Spleen (tissue), 7 donors: ENCODE results near the gene MT1A.

Experiments
- POLR2A ChIP-seq, 3 donors: fragments of 450-650 bp; IDR thresholded peaks; one replicate each; pipeline ENCODE4 v1.5.1; 2017; ENCODE audit warnings: antibody characterized with exemption in 3 of 3, mild to moderate bottlenecking in 1 of 3
- TF ChIP-seq, protein P1 (sequence below), 11 experiments: fragments of 200-600 bp in 7 of 11; fragments of 450-650 bp in 4 of 11; sonication (generic) in 4 of 11; IDR thresholded peaks in 8 of 11; conservative IDR thresholded peaks in 3 of 11; 1 replicate in 7 of 11; 2 replicates in 4 of 11; pipeline versions ENCODE4 v1.4.0 to v1.8.0; 2016 to 2021; ENCODE audit warnings: antibody characterized with exemption in 11 of 11, inconsistent platforms in 4 of 11, mild to moderate bottlenecking in 1 of 11
- donor health status: DM: no; HTN: no; CAD: no; lungs with moderate emphysema.
- donor health status: DM: no; HTN: no; CAD: no.
- donor health status: DM: no; HTN: no; CAD: no.

DNA sequence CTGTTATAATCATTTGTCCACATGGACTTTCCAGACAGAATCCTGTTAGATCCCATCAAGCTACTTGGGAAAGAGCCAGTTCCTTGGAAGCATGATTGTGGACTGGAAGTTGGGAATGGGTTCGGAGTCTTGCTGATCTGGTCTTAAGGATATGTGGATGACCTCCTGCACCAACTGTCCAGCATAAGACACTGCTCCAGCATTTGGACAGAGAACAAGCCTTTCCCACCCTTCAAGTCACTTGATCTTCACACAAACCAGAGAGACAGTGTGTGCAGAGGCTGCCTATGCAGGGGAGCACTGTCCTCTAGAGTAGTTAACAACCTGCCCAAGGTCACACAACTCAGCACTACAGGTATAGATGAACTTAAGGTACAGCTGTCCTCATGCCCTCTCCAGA lies 7.4 kb downstream of the MT1A start:
- no peak for TF ChIP-seq POLR2A (IDR thresholded peaks at IDR 0.05)
- TF ChIP-seq, protein P1, sequence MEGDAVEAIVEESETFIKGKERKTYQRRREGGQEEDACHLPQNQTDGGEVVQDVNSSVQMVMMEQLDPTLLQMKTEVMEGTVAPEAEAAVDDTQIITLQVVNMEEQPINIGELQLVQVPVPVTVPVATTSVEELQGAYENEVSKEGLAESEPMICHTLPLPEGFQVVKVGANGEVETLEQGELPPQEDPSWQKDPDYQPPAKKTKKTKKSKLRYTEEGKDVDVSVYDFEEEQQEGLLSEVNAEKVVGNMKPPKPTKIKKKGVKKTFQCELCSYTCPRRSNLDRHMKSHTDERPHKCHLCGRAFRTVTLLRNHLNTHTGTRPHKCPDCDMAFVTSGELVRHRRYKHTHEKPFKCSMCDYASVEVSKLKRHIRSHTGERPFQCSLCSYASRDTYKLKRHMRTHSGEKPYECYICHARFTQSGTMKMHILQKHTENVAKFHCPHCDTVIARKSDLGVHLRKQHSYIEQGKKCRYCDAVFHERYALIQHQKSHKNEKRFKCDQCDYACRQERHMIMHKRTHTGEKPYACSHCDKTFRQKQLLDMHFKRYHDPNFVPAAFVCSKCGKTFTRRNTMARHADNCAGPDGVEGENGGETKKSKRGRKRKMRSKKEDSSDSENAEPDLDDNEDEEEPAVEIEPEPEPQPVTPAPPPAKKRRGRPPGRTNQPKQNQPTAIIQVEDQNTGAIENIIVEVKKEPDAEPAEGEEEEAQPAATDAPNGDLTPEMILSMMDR (IDR thresholded peaks at IDR 0.05 in 8 of 11, conservative IDR thresholded peaks at IDR 0.05 in 3 of 11) = no peak
